PC-9 (cell line): ENCODE results near the gene LAMA5. TPM values are rescaled to one million over a fixed set of nuclear protein-coding genes. Genes with fewer than 3 reads are reported as not detected.

Source experiments
- BruUV-seq: library from RNA; stranded (reverse); fragments of 400-500 nt; replicated peaks from 2 replicates; lab custom pipeline; 2021; lab: Mats Ljungman, UMichigan
- CTCF ChIA-PET: fragments of 300-600 bp; sonication (Branson Sonifier 250); formaldehyde crosslinking; loops from one replicate; lab custom pipeline; 2022; ENCODE audit warnings: antibody characterized with exemption; lab: Charles Lee
- POLR2A ChIA-PET: fragments of 300-600 bp; sonication (Branson Sonifier 250); formaldehyde crosslinking; loops from one replicate; lab custom pipeline; 2022; ENCODE audit warnings: antibody characterized with exemption; ENCODE audit not compliant: unreplicated experiment; lab: Charles Lee
- DNase-seq, 2 experiments: peaks; one replicate each; pipeline versions ENCODE4 v3.0.0 to v3.0.0-alpha.2; 2015 to 2022; ENCODE audit warnings: mixed read lengths in 1 of 2
- H2AFZ ChIP-seq: fragments of 200-600 bp; sonication (generic); 2 replicates; pipeline ENCODE4 v1.8.1; 2017; ENCODE audit warnings: antibody characterized with exemption
- H3F3A ChIP-seq: fragments of 200-600 bp; sonication (generic); 2 replicates; pipeline ENCODE4 v1.8.1; 2017; ENCODE audit warnings: antibody characterized with exemption, mild to moderate bottlenecking, low read depth; ENCODE audit not compliant: insufficient read depth
- H3K27ac ChIP-seq: fragments of 200-600 bp; sonication (generic); 2 replicates; pipeline ENCODE4 v1.6.1; 2016; ENCODE audit warnings: mixed run types
- H3K27me3 ChIP-seq: fragments of 200-600 bp; sonication (generic); 2 replicates; pipeline ENCODE4 v1.6.1; 2016; ENCODE audit warnings: low read depth, mixed run types; ENCODE audit not compliant: insufficient read depth
- H3K36me3 ChIP-seq: fragments of 200-600 bp; sonication (generic); 2 replicates; pipeline ENCODE4 v1.6.1; 2016; ENCODE audit warnings: low read depth, mixed run types
- H3K4me1 ChIP-seq: fragments of 200-600 bp; sonication (generic); replicated peaks from 2 replicates; pipeline ENCODE4 v1.6.1; 2016; ENCODE audit warnings: mixed run types; ENCODE audit not compliant: insufficient read depth
- H3K4me2 ChIP-seq: fragments of 200-600 bp; sonication (generic); 2 replicates; pipeline ENCODE4 v1.6.1; 2017; ENCODE audit warnings: mixed run types
- H3K4me3 ChIP-seq: fragments of 200-600 bp; sonication (generic); 2 replicates; pipeline ENCODE4 v1.6.1; 2016; ENCODE audit warnings: mixed run types
- H3K79me2 ChIP-seq: fragments of 200-600 bp; sonication (generic); 2 replicates; pipeline ENCODE4 v1.6.1; 2017; ENCODE audit warnings: low read depth, mixed run types
- H3K9me2 ChIP-seq: fragments of 200-600 bp; sonication (generic); 2 replicates; pipeline ENCODE4 v1.8.1; 2017; ENCODE audit warnings: mild to moderate bottlenecking; ENCODE audit not compliant: insufficient read depth
- H3K9me3 ChIP-seq: fragments of 200-600 bp; sonication (generic); 2 replicates; pipeline ENCODE4 v1.8.1; 2016; ENCODE audit warnings: low read depth; ENCODE audit not compliant: insufficient read depth
- H4K20me1 ChIP-seq: fragments of 200-600 bp; sonication (generic); 2 replicates; pipeline ENCODE4 v1.8.1; 2017; ENCODE audit not compliant: insufficient read depth
- CTCF ChIP-seq: fragments of 200-600 bp; sonication (generic); conservative IDR thresholded peaks from 2 replicates; pipeline ENCODE4 v1.6.1; 2017; ENCODE audit warnings: mixed run types, antibody characterized with exemption, mild to moderate bottlenecking, moderate library complexity
- EZH2 ChIP-seq: fragments of 200-600 bp; sonication (generic); IDR thresholded peaks from 2 replicates; pipeline ENCODE4 v1.8.0; 2017; ENCODE audit warnings: antibody characterized with exemption, low read depth
- intact Hi-C: fragments of 100-400 bp; cut with micrococcal nuclease; formaldehyde crosslinking; loops from one replicate; pipeline ENCODE4 v1.10.0; 2022; ENCODE audit not compliant: unreplicated experiment
- total RNA-seq: library from RNA; stranded (reverse); gene quantifications from 2 replicates; pipeline ENCODE4 v1.2.3, GENCODE V29; 2021

Gene LAMA5
- total RNA-seq, 1 experiment from 2014 or later: 700 TPM

DNA sequence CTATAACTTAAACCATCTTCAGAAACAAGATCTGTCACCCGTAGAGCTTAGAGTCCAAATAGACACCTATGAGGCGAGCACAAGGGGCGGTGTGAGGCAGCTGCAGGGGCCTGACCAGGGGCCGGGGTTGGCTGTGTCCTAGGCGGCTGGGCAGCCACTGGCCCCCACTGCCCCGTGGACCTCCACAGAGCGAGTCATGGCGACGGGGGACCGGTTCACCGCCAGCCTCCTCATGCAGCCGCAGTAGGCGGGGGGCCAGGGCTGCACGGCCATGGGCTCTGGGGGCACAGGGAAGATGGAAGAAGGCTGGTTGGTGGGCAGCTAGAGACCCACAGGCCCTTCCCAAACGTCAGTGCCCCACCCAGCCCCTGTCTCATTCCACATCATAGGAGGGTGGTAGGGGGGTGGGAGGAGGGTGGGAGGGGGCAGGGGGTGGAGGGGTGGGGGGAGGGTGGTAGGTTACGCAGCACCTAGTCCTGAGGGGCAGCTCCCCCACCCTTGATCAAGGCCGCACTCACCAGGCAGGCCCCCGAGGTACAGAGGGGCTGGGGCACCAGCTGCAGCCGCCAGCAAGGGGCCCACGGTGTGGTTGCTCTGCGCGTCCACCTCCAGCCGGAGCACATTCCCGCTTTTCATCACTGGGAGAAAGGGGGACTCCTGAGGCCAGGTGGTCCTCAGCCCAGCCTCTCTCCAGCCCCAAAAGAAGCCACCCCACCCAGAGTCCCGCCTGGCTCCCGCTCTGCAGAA, 57.7 kb downstream of the LAMA5 start:
- no peak overlapping the region for H3K4me2 ChIP-seq
- no peaks in the 10 kb centered on the region for H3K9me2 ChIP-seq
- peaks cover 83% of the 10 kb centered on the region for H3F3A ChIP-seq
- H3K79me2 ChIP-seq: peaks cover 44% of the 10 kb centered on the region
- no peaks in the 10 kb centered on the region for H3K9me3 ChIP-seq
- POLR2A ChIA-PET: no interaction called here
- intact Hi-C loops: no loop called here
- no peak overlapping the region for H2AFZ ChIP-seq
- H3K4me1 ChIP-seq: peaks cover 16% of the 10 kb centered on the region
- no peak overlapping the region for H3K27ac ChIP-seq
- H4K20me1 ChIP-seq: peaks cover 90% of the 10 kb centered on the region
- H3K36me3 ChIP-seq: peaks cover 24% of the 10 kb centered on the region
- no peaks in the 10 kb centered on the region for H3K27me3 ChIP-seq
- no peak for DNase-seq
- H3K4me3 ChIP-seq: no peak overlapping the region
- TF ChIP-seq EZH2 (no peak), CTCF (no peak)
- CTCF ChIA-PET: no interaction called here
- TSS peak; percentile 16 for BruUV-seq

- no peaks in the 10 kb centered on the region for H3K9me2 ChIP-seq
- intact Hi-C loops: no loop called here
- TSS peak; percentile 0 for BruUV-seq
- ChIA-PET POLR2A (no interaction called here), CTCF (no interaction called here)
- no peak for TF ChIP-seq CTCF
- no peak for TF ChIP-seq EZH2
- no peak overlapping the region for H3K27ac ChIP-seq
- H3F3A ChIP-seq: peaks cover 90% of the 10 kb centered on the region
- peaks cover 23% of the 10 kb centered on the region for H3K36me3 ChIP-seq
- H3K9me3 ChIP-seq: no peaks in the 10 kb centered on the region
- DNase-seq: no peak
- H4K20me1 ChIP-seq: peaks cover 95% of the 10 kb centered on the region
- H3K27me3 ChIP-seq: no peaks in the 10 kb centered on the region
- no peak overlapping the region for H3K4me3 ChIP-seq
- no peak overlapping the region for H2AFZ ChIP-seq
- H3K79me2 ChIP-seq: peaks cover 53% of the 10 kb centered on the region
- H3K4me2 ChIP-seq: no peak overlapping the region
- peaks cover 20% of the 10 kb centered on the region for H3K4me1 ChIP-seq
These were observed 58.9 kb downstream of the LAMA5 start for GRCh38 chr20:62308102-62308822.

DNA sequence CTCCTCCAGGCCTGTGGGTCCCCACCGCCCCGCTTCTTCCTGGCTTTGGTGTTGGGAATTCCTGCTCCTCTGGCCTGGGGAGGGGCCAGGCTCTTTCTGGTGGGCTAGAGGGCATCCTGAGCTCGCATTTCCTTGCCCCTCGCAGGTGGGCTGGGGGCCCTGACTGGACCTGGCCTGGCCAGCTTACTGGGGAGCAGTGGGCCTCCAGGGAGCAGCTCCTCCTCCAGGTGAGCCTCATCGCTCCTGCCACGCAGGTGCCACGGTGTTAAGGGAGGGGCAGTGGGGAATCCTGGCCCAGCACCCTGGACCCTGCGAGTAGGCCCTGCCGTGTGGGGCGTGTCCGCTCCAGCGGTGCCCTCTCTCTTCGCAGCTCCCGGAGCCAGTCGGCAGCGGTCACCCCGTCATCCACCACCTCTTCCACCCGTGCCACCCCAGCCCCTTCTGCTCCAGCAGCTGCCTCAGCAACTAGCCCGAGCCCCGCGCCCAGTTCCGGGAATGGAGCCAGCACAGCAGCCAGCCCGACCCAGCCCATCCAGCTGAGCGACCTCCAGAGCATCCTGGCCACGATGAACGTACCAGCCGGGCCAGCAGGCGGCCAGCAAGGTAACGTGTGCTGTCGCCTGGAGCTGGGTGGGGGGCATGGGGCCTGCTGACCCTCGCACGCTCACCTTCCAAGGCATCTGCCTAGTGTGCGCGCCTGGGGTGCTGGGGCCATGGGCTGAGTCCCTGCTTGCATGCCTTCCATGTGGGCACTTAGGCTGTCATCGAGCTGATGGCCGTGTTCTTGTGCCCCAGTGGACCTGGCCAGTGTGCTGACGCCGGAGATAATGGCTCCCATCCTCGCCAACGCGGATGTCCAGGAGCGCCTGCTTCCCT, 59.6 kb downstream of the LAMA5 start:
- Histone ChIP-seq H3F3A (peaks cover 85% of the 10 kb centered on the region), H3K27ac (no peak overlapping the region), H3K27me3 (no peaks in the 10 kb centered on the region), H3K4me3 (no peak overlapping the region), H4K20me1 (peaks cover 87% of the 10 kb centered on the region), H3K79me2 (peaks cover 55% of the 10 kb centered on the region), H3K9me2 (no peaks in the 10 kb centered on the region), H2AFZ (no peak overlapping the region), H3K9me3 (no peaks in the 10 kb centered on the region), H3K4me2 (no peak overlapping the region), H3K4me1 (peaks cover 20% of the 10 kb centered on the region), H3K36me3 (peaks cover 23% of the 10 kb centered on the region)
- no TSS peak for BruUV-seq
- intact Hi-C loops: no loop called here
- CTCF ChIA-PET: interaction anchor here (0.6 kb wide), 1 partner anchor 78 kb away, joined by 3 read pairs; no protein-coding TSS in a partner anchor
- no peak for TF ChIP-seq CTCF
- no peak for TF ChIP-seq EZH2
- peak in 1 of 2 experiments; percentile 79 for DNase-seq
- POLR2A ChIA-PET: interaction anchor here (1.6 kb wide), 1 partner anchor 42 kb away, joined by 7 read pairs; no protein-coding TSS in a partner anchor
